ENCODE data around the gene SMG7. TPM values are rescaled to one million over a fixed set of nuclear protein-coding genes. Genes with fewer than 3 reads are reported as not detected.

Gene SMG7
- total and polyA plus RNA-seq, 2 of the 4 experiments (the other 2 are of a cell fraction), result 18.1 to 22.6 TPM

DNA sequence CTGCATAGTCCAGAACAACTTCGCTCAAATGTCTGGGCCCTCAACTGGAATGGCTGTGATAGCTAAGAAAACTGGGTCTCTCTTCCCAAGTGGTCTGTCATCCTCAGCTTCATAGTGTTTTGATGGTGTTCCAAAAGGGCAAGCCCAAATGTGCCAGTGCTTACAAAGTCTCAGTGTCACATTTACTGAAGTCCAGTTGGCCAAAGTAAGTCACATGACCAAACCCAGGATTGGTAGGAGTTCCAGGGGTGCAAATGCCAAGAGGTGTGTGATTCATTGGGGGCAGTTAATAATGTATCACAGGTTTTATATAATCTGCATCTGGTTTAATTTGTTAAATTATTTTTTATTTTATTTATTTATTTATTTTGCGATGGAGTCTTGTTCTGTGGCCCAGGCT, 24.9 kb downstream of the SMG7 start:
- Histone ChIP-seq H3K27ac (ENCODE audit: insufficient read depth, low read length) (no peak overlapping the region), H2AK9ac (replicated peaks; ENCODE audit: low read depth, low read length, poor library complexity) (no peak overlapping the region), H3K4ac (ENCODE audit: low read depth, low read length) (no peak overlapping the region), H3K56ac (ENCODE audit: extremely low read depth, insufficient read depth, low read length) (no peak overlapping the region), H2BK5ac (ENCODE audit: low read depth, low read length, poor library complexity, severe bottlenecking) (no peak overlapping the region), H3K79me1 (ENCODE audit: low read depth in 1 of 2, low read length in 2 of 2) (peaks cover 17 to 45% of the 10 kb centered on the region in 2 experiments), H3K36me3 (ENCODE audit: control insufficient read depth, insufficient read depth, low read length) (0 out of 2 replicates have a peak, but pooled peaks cover 1% of the 10 kb centered on the region), H2AK5ac (ENCODE audit: low read depth, low read length) (no peak overlapping the region), H3K9me1 (ENCODE audit: insufficient read depth, low read length) (no peaks in the 10 kb centered on the region; the same call in 1 of the 2 replicates), H3K4me2 (ENCODE audit: low read depth, low read length) (no peak overlapping the region), H3K4me3 (ENCODE audit: insufficient read depth, low read depth, low read length) (no peak overlapping the region), H2BK15ac (ENCODE audit: low read depth, low read length) (no peak overlapping the region), H3K18ac (ENCODE audit: low read depth, low read length) (no peak overlapping the region), H4K91ac (ENCODE audit: insufficient read depth, low read depth, low read length) (no peak overlapping the region), H2BK20ac (ENCODE audit: low read depth, low read length) (no peak overlapping the region), H3K9ac (ENCODE audit: low read depth, low read length) (no peak overlapping the region), H3K9me3 (ENCODE audit: control insufficient read depth, insufficient read depth, low read length) (no peaks in the 10 kb centered on the region), H3K23ac (ENCODE audit: low read depth, low read length) (no peak overlapping the region), H3K27me3 (ENCODE audit: control insufficient read depth, insufficient read depth, low read length) (no peaks in the 10 kb centered on the region), H4K8ac (ENCODE audit: low read depth in 2 of 2, low read length in 2 of 2) (no peak overlapping the region), H2AFZ (replicated peaks; ENCODE audit: low read length, poor library complexity) (no peak overlapping the region), H4K20me1 (ENCODE audit: insufficient read depth, low read length) (peaks cover 28% of the 10 kb centered on the region), H2BK120ac (ENCODE audit: low read depth, low read length) (no peak overlapping the region), H3K4me1 (ENCODE audit: control insufficient read depth, insufficient read depth, low read length) (peaks cover 4% of the 10 kb centered on the region; the same call in 1 of the 2 replicates), H3K14ac (replicated peaks; ENCODE audit: low read depth, low read length) (no peak overlapping the region), H4K5ac (ENCODE audit: low read depth, low read length) (no peak overlapping the region)
- DNase-seq (no peak), ATAC-seq (ENCODE audit: low read depth) (no peak)
- intact Hi-C loops (cut with micrococcal nuclease) (no loop called here), dilution Hi-C loops (cut with HindIII; ENCODE audit: low sequenced_read_pairs, unreplicated experiment) (no loop called here), in situ Hi-C loops (cut with MboI; ENCODE audit: low sequenced_read_pairs) (no loop called here)
- TF ChIP-seq, protein P1, sequence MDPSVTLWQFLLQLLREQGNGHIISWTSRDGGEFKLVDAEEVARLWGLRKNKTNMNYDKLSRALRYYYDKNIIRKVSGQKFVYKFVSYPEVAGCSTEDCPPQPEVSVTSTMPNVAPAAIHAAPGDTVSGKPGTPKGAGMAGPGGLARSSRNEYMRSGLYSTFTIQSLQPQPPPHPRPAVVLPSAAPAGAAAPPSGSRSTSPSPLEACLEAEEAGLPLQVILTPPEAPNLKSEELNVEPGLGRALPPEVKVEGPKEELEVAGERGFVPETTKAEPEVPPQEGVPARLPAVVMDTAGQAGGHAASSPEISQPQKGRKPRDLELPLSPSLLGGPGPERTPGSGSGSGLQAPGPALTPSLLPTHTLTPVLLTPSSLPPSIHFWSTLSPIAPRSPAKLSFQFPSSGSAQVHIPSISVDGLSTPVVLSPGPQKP (IDR thresholded peaks at IDR 0.05; ENCODE audit: borderline replicate concordance, low read depth, low read length), result no peak
- no peak for TF ChIP-seq CEBPB (IDR thresholded peaks at IDR 0.05; ENCODE audit: low read depth, low read length)
- TF ChIP-seq USF2 (IDR thresholded peaks at IDR 0.05; ENCODE audit: low read depth, low read length), result no peak
- TF ChIP-seq CHD1 (IDR thresholded peaks at IDR 0.05; ENCODE audit: low read depth, low read length), result no peak
- TF ChIP-seq, protein P2, sequence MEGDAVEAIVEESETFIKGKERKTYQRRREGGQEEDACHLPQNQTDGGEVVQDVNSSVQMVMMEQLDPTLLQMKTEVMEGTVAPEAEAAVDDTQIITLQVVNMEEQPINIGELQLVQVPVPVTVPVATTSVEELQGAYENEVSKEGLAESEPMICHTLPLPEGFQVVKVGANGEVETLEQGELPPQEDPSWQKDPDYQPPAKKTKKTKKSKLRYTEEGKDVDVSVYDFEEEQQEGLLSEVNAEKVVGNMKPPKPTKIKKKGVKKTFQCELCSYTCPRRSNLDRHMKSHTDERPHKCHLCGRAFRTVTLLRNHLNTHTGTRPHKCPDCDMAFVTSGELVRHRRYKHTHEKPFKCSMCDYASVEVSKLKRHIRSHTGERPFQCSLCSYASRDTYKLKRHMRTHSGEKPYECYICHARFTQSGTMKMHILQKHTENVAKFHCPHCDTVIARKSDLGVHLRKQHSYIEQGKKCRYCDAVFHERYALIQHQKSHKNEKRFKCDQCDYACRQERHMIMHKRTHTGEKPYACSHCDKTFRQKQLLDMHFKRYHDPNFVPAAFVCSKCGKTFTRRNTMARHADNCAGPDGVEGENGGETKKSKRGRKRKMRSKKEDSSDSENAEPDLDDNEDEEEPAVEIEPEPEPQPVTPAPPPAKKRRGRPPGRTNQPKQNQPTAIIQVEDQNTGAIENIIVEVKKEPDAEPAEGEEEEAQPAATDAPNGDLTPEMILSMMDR (conservative IDR thresholded peaks at IDR 0.05; ENCODE audit: low read depth, low read length), result no peak
- no peak for TF ChIP-seq FOS (IDR thresholded peaks at IDR 0.05; ENCODE audit: low read depth, low read length)
- TF ChIP-seq RAD21 (IDR thresholded peaks at IDR 0.05; ENCODE audit: low read length), result no peak
- TF ChIP-seq SMC3 (IDR thresholded peaks at IDR 0.05; ENCODE audit: low read depth, low read length), result no peak
- TF ChIP-seq NFE2L2 (IDR thresholded peaks at IDR 0.05; ENCODE audit: low read depth, low read length), result no peak
- no peak for TF ChIP-seq RFX5 (IDR thresholded peaks at IDR 0.05; ENCODE audit: low read depth, low read length)
- TF ChIP-seq MXI1 (IDR thresholded peaks at IDR 0.05; ENCODE audit: borderline replicate concordance, low read depth, low read length), result no peak
- TF ChIP-seq BHLHE40 (IDR thresholded peaks at IDR 0.05; ENCODE audit: low read depth, low read length), result no peak
- TF ChIP-seq MAFK (IDR thresholded peaks at IDR 0.05; ENCODE audit: low read depth, low read length), result no peak
- no peak for TF ChIP-seq RCOR1 (IDR thresholded peaks at IDR 0.05; ENCODE audit: insufficient replicate concordance, low read length)
- TF ChIP-seq MAZ (IDR thresholded peaks at IDR 0.05; ENCODE audit: borderline replicate concordance, low read depth, low read length), result no peak
- TF ChIP-seq POLR2A (IDR thresholded peaks at IDR 0.05; ENCODE audit: low read depth, low read length), result no peak
- POLR2A ChIA-PET (ENCODE audit: unreplicated experiment), result no interaction called here
- no TSS peak for BruUV-seq (replicated peaks)
- CTCF ChIA-PET, result interaction anchor here (1.5 kb wide), 1 partner anchor 8 kb away, joined by 3 read pairs; no protein-coding TSS in a partner anchor
- WGBS, 2 experiments (ENCODE audit: extremely low coverage in 2 of 2, insufficient read length in 1 of 2), result no CpG with 5 or more reads among the region's 2 CpGs

All from IMR-90 (cell line).